ENCODE measurements around the gene NUDT7. TPM values are rescaled to one million over a fixed set of nuclear protein-coding genes. Genes with fewer than 3 reads are reported as not detected.

NUDT7 gene
- total and polyA plus RNA-seq, 4 donors = 6.8 to 18.3 (median 9.9) TPM

GRCh38 chr16:77738706-77739558 lies 16.6 kb downstream of the NUDT7 start:
- ATAC-seq (ENCODE audit: insufficient read depth, low FRiP score) (no peak), DNase-seq (no peak)
- no peak overlapping the region for H3K9ac ChIP-seq (ENCODE audit: insufficient read depth in 1 of 2, low read length in 2 of 2)
- no peaks in the 10 kb centered on the region for H3K27me3 ChIP-seq (ENCODE audit: control insufficient read depth in 3 of 3, insufficient read depth in 3 of 3, low read length in 2 of 3)
- H3K4me1 ChIP-seq (ENCODE audit: control insufficient read depth in 5 of 5, insufficient read depth in 5 of 5, low read length in 5 of 5) = peaks cover 0 to 6% (median 0%) of the 10 kb centered on the region in 5 donors
- H3K27ac ChIP-seq (ENCODE audit: low read depth in 1 of 2, low read length in 1 of 2) = no peak overlapping the region
- TF ChIP-seq CTCF (IDR thresholded peaks at IDR 0.05; ENCODE audit: control extremely low read depth, extremely low read depth) = no peak
- no peaks in the 10 kb centered on the region for H3K36me3 ChIP-seq (ENCODE audit: control insufficient read depth in 4 of 4, insufficient read depth in 4 of 4, low read length in 4 of 4)
- no peak overlapping the region for H3K4me3 ChIP-seq
- 83 to 92% methylated on average over 10 of the region's 10 CpGs for WGBS, 2 donors
- no peaks in the 10 kb centered on the region for H3K9me3 ChIP-seq (ENCODE audit: control insufficient read depth in 4 of 4, insufficient read depth in 3 of 4, low read length in 3 of 4)

- TF ChIP-seq CTCF (IDR thresholded peaks at IDR 0.05; ENCODE audit: control extremely low read depth, extremely low read depth) = no peak
- no peak overlapping the region for H3K27ac ChIP-seq (ENCODE audit: low read depth in 1 of 2, low read length in 1 of 2)
- H3K27me3 ChIP-seq (ENCODE audit: control insufficient read depth in 3 of 3, insufficient read depth in 3 of 3, low read length in 2 of 3) = no peaks in the 10 kb centered on the region
- ATAC-seq (ENCODE audit: insufficient read depth, low FRiP score) (no peak), DNase-seq (no peak)
- no peak overlapping the region for H3K4me3 ChIP-seq
- no peaks in the 10 kb centered on the region for H3K9me3 ChIP-seq (ENCODE audit: control insufficient read depth in 4 of 4, insufficient read depth in 3 of 4, low read length in 3 of 4)
- H3K36me3 ChIP-seq (ENCODE audit: control insufficient read depth in 4 of 4, insufficient read depth in 4 of 4, low read length in 4 of 4) = no peaks in the 10 kb centered on the region
- H3K4me1 ChIP-seq (ENCODE audit: control insufficient read depth in 5 of 5, insufficient read depth in 5 of 5, low read length in 5 of 5) = peaks cover 0 to 12% (median 0%) of the 10 kb centered on the region in 5 donors
- 77 to 92% methylated on average over 1 of the region's 1 CpG for WGBS, 2 donors
- no peak overlapping the region for H3K9ac ChIP-seq (ENCODE audit: insufficient read depth in 1 of 2, low read length in 2 of 2)
These were observed 17.2 kb downstream of the NUDT7 start for GRCh38 chr16:77739559-77739892.

- peaks cover 0 to 16% (median 0%) of the 10 kb centered on the region in 5 donors for H3K4me1 ChIP-seq (ENCODE audit: control insufficient read depth in 5 of 5, insufficient read depth in 5 of 5, low read length in 5 of 5)
- 67 to 73% methylated on average over 4 of the region's 4 CpGs for WGBS, 2 donors
- ATAC-seq (ENCODE audit: insufficient read depth, low FRiP score) (no peak), DNase-seq (peak; percentile 87 to 96 (median 95))
- H3K27ac ChIP-seq (ENCODE audit: low read depth in 1 of 2, low read length in 1 of 2) = no peak overlapping the region
- H3K9me3 ChIP-seq (ENCODE audit: control insufficient read depth in 4 of 4, insufficient read depth in 3 of 4, low read length in 3 of 4) = no peaks in the 10 kb centered on the region
- no peaks in the 10 kb centered on the region for H3K27me3 ChIP-seq (ENCODE audit: control insufficient read depth in 3 of 3, insufficient read depth in 3 of 3, low read length in 2 of 3)
- no peaks in the 10 kb centered on the region for H3K36me3 ChIP-seq (ENCODE audit: control insufficient read depth in 4 of 4, insufficient read depth in 4 of 4, low read length in 4 of 4)
- no peak for TF ChIP-seq CTCF (IDR thresholded peaks at IDR 0.05; ENCODE audit: control extremely low read depth, extremely low read depth)
- no peak overlapping the region for H3K9ac ChIP-seq (ENCODE audit: insufficient read depth in 1 of 2, low read length in 2 of 2)
- no peak overlapping the region for H3K4me3 ChIP-seq
These were observed 21.8 kb downstream of the NUDT7 start for GRCh38 chr16:77744141-77744540.
